BJ (cell line): Measurements from ENCODE around the gene CAMKMT. TPM values are rescaled to one million over a fixed set of nuclear protein-coding genes. Genes with fewer than 3 reads are reported as not detected.

Experiments used
- CTCF ChIA-PET: fragments of 350-600 bp; formaldehyde crosslinking; extraction: SDS; loops from one replicate; lab custom pipeline; 2021; ENCODE audit warnings: antibody characterized with exemption, inconsistent platforms; lab: Yijun Ruan, JAX
- POLR2A ChIA-PET: fragments of 300-600 bp; sonication (Branson Sonifier 250); formaldehyde crosslinking; extraction: SDS; loops from one replicate; lab custom pipeline; 2021; ENCODE audit warnings: antibody characterized with exemption; lab: Charles Lee
- DNase-seq: peaks from one replicate; pipeline ENCODE4 v3.0.0-alpha.2; 2011; ENCODE audit warnings: low read depth
- H3K27me3 ChIP-seq: 2 replicates; pipeline ENCODE4 v1.6.0; 2011; ENCODE audit warnings: low read length; ENCODE audit not compliant: control insufficient read depth, insufficient read depth
- H3K36me3 ChIP-seq: 2 replicates; pipeline ENCODE4 v1.5.1; 2011; ENCODE audit warnings: low read length; ENCODE audit not compliant: control insufficient read depth, insufficient read depth
- H3K4me3 ChIP-seq: 2 replicates; pipeline ENCODE4 v1.5.1; 2011; ENCODE audit warnings: low read depth, mild to moderate bottlenecking, control low read depth, low read length
- CTCF ChIP-seq: IDR thresholded peaks from 2 replicates; pipeline ENCODE4 v1.5.1; 2011; ENCODE audit warnings: low read depth, mild to moderate bottlenecking, control low read depth, inconsistent platforms, low read length, moderate library complexity; ENCODE audit not compliant: insufficient read depth
- polyA plus RNA-seq: library from polyadenylated mRNA; depleted of rRNA; stranded (reverse); fragments of >200 nt; gene quantifications from 2 replicates; pipeline ENCODE4 v1.2.3, GENCODE V29; 2011; rRNA removed

The CAMKMT gene
- polyA plus RNA-seq, 1 experiment, result 2.0 TPM

DNA sequence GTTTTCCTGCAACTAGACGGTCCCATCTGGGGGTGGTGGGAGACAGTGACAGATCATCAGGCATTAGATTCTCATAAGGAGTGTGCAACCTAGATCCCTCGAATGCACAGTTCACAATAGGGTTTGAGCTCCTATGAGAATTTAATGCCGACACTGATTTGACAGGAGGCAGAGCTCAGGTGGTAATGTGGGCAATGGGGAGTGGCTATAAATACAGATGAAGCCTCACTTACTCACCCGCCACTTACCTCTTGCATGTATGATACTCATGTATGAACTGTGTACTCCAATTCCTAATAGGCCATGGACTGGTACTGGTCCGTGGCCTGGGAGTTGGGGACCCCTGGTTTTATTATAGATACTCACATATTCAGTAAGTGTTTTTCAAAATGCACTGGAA lies 457.3 kb downstream of the CAMKMT start:
- no peak for TF ChIP-seq CTCF
- ChIA-PET CTCF (no interaction called here), POLR2A (interaction anchor here (0.6 kb wide), 1 partner anchor 802 kb away, joined by 3 read pairs; no protein-coding TSS in a partner anchor)
- no peak for DNase-seq
- H3K27me3 ChIP-seq, result peaks cover 6% of the 10 kb centered on the region
- H3K4me3 ChIP-seq, result no peak overlapping the region
- no peaks in the 10 kb centered on the region for H3K36me3 ChIP-seq

DNA sequence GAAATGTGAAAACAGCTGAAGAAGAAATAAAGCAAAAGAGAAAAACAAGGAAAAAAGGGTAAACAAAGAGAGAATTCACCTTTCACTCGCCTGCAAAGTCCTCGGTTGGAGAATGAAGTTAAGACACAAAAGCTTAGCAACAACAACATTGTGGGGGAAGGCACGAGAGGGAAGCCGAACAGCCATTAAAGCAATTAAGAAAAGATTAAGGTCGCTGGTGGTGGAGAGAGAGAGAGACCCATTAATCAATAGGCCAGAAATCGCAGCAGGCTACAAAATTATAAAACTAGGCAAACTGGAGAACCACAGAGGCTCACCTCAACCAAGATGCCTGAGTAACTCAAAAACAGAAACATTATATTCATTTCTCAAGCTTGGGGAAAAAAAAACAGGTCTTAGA lies 459.8 kb downstream of the CAMKMT start:
- Histone ChIP-seq H3K4me3 (no peak overlapping the region), H3K27me3 (peaks cover 6% of the 10 kb centered on the region), H3K36me3 (no peaks in the 10 kb centered on the region)
- TF ChIP-seq CTCF, result no peak
- POLR2A ChIA-PET, result no interaction called here
- DNase-seq, result no peak
- CTCF ChIA-PET, result no interaction called here

DNA sequence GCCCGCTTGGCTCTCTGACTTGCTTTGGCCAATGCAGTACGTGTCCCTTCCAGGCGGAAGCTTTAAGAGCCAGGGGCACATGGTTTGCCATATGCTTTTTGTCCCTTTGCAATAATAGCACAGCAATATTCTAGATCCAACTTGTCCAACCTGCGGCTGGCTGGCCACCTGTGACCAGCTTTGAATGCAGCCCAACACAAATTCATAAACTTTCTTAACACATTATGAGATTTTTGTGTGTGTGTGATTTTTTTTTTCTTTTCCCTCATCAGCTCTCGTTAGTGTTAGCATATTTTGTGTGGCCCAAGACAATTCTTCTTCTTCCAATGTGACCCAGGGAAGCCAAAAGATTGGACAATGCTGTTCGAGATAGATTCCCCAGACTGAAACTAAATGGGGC lies 460.4 kb downstream of the CAMKMT start:
- ChIA-PET POLR2A (no interaction called here), CTCF (no interaction called here)
- no peak for TF ChIP-seq CTCF
- Histone ChIP-seq H3K36me3 (no peaks in the 10 kb centered on the region), H3K27me3 (peaks cover 5% of the 10 kb centered on the region; the same call in 1 of the 2 replicates), H3K4me3 (no peak overlapping the region)
- no peak for DNase-seq

Other genes starting within 250 kb of the CAMKMT start
- 8.2 and 25.7 TPM in 2 replicates for gene PPM1B, start 193.1 kb upstream of the CAMKMT start, polyA plus RNA-seq
- gene SLC3A1, start 86.5 kb upstream of the CAMKMT start, polyA plus RNA-seq, result 0.06 TPM in 1 of 2 replicates, not detected in the other
- 18.4 and 41.5 TPM in 2 replicates for gene PREPL, start 453 bp upstream of the CAMKMT start, polyA plus RNA-seq